PC-3 (cell line): ENCODE measurements around the gene ZFP62.

Source experiments
- EZH2 ChIP-seq: fragments of 300-600 bp; sonication (generic); IDR thresholded peaks from one replicate; pipeline ENCODE4 v1.6.1; 2017; ENCODE audit warnings: antibody characterized with exemption, mild to moderate bottlenecking, low read length; ENCODE audit not compliant: unreplicated experiment
- EZH2phosphoT487 ChIP-seq: fragments of 300-600 bp; sonication (generic); IDR thresholded peaks from 2 replicates; pipeline ENCODE4 v1.6.1; 2018; ENCODE audit warnings: mild to moderate bottlenecking, antibody characterized with exemption, low read length, borderline replicate concordance
- TF ChIP-seq, protein P1 (sequence below): fragments of 300-600 bp; sonication (generic); conservative IDR thresholded peaks from 2 replicates; pipeline ENCODE4 v1.5.1; 2017; ENCODE audit warnings: antibody characterized with exemption, low read depth, mild to moderate bottlenecking, low read length

DNA sequence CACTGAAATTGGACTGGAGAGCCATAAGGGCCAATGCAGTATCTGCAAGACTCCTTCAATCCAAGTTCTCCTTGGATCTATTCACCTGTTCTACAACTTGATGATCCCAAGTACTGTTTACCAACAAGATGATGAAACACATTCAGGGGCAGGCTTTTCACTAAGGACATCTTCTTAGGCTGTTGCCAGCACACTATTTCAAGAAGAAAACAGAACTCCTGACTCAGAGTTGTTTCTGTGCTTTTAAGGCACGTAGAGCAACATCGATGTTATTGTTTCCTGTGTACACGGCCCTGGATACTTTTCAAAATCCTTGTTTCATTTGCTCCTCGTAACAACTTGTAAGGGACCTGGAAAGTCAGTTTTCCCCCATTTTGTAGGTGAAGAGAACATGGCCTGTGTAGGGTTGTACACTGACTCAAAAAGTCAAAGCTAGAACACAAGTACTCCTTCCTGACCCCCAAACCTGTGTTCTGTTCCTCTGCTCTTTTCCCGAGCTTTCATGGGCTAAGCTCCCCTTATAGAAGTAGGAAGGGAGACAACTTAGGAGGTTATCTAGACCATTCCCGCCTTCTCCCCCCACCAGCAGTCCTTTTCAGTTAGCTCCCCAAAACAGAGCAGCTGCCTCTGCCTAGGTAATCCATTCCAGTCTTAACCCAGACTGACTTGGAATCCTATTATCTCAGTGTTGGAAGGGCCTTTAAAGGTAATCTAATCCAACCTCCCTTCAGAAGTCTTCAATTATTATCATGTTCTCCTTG is 53.2 kb downstream of the ZFP62 start:
- TF ChIP-seq, protein P1, sequence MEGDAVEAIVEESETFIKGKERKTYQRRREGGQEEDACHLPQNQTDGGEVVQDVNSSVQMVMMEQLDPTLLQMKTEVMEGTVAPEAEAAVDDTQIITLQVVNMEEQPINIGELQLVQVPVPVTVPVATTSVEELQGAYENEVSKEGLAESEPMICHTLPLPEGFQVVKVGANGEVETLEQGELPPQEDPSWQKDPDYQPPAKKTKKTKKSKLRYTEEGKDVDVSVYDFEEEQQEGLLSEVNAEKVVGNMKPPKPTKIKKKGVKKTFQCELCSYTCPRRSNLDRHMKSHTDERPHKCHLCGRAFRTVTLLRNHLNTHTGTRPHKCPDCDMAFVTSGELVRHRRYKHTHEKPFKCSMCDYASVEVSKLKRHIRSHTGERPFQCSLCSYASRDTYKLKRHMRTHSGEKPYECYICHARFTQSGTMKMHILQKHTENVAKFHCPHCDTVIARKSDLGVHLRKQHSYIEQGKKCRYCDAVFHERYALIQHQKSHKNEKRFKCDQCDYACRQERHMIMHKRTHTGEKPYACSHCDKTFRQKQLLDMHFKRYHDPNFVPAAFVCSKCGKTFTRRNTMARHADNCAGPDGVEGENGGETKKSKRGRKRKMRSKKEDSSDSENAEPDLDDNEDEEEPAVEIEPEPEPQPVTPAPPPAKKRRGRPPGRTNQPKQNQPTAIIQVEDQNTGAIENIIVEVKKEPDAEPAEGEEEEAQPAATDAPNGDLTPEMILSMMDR: no peak
- TF ChIP-seq EZH2phosphoT487 (no peak), EZH2 (no peak)
